Stomach smooth muscle (tissue), 2 donors: ENCODE data around the gene PIGZ.

Experiments used
- H3K27ac ChIP-seq: one replicate; pipeline ENCODE4 v1.7.0; 2013; ENCODE audit warnings: mild to moderate bottlenecking, low read length, inconsistent platforms
- H3K27me3 ChIP-seq, 2 donors: one replicate each; pipeline ENCODE4 v1.7.0; 2013; ENCODE audit warnings: low read length in 2 of 2; ENCODE audit not compliant: insufficient read depth in 2 of 2, control insufficient read depth in 1 of 2
- H3K36me3 ChIP-seq, 2 donors: one replicate each; pipeline ENCODE4 v1.7.0; 2013; ENCODE audit warnings: low read length in 2 of 2; ENCODE audit not compliant: control insufficient read depth in 2 of 2, insufficient read depth in 2 of 2
- H3K4me1 ChIP-seq: one replicate; pipeline ENCODE4 v1.7.0; 2013; ENCODE audit warnings: low read length; ENCODE audit not compliant: control insufficient read depth, insufficient read depth
- H3K4me3 ChIP-seq, 2 donors: one replicate each; pipeline ENCODE4 v1.7.0; 2013; ENCODE audit warnings: low read length in 2 of 2
- H3K9ac ChIP-seq, 2 donors: one replicate each; pipeline ENCODE4 v1.7.0; 2013; ENCODE audit warnings: low read length in 2 of 2, mild to moderate bottlenecking in 1 of 2
- H3K9me3 ChIP-seq, 2 donors: one replicate each; pipeline ENCODE4 v1.7.0; 2013; ENCODE audit warnings: low read length in 2 of 2; ENCODE audit not compliant: control insufficient read depth in 2 of 2
- donor health status: healthy.
- donor health status: Pancreatic carcinoma.

The PIGZ gene

DNA sequence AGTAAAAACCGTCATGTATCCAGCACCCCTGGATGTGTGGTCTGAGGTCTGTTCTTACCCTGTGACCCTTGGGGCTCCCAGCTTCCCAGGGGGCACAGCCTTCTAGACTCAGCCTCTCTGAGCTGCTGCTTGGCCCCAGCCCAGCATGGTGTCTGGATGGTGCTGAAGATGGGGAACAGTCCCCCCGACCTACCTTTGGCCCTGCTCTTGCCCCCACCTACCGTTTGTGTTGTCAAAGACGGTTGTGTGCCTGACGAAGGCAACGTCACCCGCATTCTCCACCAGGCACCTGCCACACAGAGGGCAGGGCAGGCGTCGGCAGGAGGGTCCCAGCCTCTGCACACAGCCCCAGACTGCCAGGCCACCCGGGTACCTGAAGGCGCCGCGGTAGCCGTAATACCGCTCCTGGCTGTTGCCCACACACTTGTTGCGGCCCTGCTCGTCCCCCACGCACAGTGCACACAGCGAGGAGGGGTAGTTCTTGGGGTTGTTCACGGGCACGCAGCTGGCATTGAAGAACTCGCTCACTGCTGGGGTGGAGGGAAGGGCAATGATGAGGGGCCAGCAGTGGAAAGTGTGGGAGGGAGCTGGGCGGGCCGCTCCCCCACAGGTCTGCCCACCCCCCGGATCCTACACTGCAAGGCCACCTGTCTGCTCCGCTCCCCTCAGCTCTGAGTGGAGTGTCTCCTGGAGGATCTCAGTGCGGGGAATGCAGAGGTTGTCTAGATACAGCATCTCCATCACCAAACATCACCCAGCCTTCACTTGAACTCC is 40.0 kb upstream of the PIGZ start:
- no peak overlapping the region for H3K9ac ChIP-seq
- no peak overlapping the region for H3K4me3 ChIP-seq
- no peak overlapping the region for H3K27ac ChIP-seq
- H3K9me3 ChIP-seq = no peaks in the 10 kb centered on the region
- peaks cover 6% of the 10 kb centered on the region for H3K4me1 ChIP-seq
- no peaks in the 10 kb centered on the region for H3K36me3 ChIP-seq
- no peaks in the 10 kb centered on the region for H3K27me3 ChIP-seq

DNA sequence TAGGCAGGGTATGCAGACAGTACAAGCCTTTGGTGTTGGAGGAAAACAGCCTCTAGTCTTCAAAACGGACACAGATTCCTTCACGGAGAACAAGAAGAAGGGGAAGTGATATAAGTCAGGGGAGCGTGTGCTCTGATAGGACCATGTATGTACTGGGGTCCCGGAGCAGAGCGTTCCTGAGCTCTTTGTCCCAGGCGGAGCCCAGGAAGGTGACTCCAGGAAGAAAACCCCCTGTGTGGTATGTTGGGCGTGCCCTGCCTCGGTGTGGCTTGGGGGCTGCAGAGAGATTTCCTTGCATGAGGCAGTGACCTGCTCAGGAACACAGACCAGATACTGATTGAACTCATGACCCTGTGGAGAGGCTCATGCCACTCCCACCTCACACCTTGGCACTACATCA is 39.3 kb upstream of the PIGZ start:
- Histone ChIP-seq H3K27ac (no peak overlapping the region), H3K4me3 (no peak overlapping the region), H3K27me3 (no peaks in the 10 kb centered on the region), H3K36me3 (no peaks in the 10 kb centered on the region), H3K9me3 (no peaks in the 10 kb centered on the region), H3K9ac (no peak overlapping the region), H3K4me1 (peaks cover 10% of the 10 kb centered on the region)

DNA sequence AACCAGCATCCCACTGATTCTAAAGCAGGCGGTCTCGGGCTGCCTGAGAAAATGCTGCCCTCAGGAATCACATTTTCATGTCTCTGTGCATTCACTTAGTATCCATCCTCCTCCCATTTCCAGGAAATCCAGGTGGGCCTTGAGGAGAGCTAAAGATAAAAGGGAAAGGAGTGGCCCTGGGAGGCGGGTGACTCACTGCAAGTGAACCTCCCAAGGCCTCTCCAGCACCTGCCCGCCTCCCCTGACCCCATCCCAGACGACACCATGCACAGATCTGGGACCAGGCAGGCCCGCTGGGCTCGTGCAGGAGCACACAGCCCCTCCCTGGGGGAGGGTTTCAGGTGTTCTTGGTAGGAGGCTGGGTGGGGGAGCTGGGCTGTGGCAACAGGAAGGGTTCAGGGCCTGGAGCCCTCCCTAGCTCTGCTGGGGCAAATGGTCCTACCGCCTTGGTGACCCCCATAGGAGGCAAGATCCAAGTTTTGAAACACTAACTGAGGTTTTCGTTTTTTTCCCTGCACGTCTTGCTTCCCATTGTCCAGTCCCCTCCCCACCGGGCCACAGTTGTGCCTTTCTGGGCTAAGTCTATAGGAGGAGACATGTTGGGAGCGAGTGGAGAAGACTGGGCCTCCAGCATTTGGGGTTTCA is 38.8 kb upstream of the PIGZ start:
- Histone ChIP-seq H3K36me3 (no peaks in the 10 kb centered on the region), H3K9me3 (no peaks in the 10 kb centered on the region), H3K27me3 (no peaks in the 10 kb centered on the region), H3K27ac (no peak overlapping the region), H3K4me3 (no peak overlapping the region), H3K9ac (no peak overlapping the region), H3K4me1 (peaks cover 12% of the 10 kb centered on the region)

DNA sequence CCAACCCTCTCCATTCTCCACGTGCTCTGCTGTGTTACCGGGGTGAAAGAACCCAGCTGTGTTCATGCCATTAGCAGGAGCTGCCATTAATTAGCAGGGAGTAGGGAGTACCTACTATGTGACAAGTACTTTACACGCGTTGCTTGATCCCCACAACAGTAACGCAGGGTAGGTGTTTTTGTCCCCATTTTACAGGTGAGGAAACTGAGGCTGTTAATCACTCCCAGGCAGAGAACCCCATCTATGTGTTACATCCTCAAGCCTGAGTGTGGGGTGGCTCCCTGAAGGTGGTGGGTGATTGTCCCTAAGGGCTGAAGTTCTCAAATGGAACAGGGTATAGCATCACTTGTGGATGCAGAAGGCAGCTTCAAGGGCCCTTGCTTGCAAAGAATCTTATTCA is 38.2 kb upstream of the PIGZ start:
- Histone ChIP-seq H3K4me3 (no peak overlapping the region), H3K9ac (no peak overlapping the region), H3K9me3 (no peaks in the 10 kb centered on the region), H3K27ac (no peak overlapping the region), H3K4me1 (peaks cover 16% of the 10 kb centered on the region), H3K27me3 (no peaks in the 10 kb centered on the region), H3K36me3 (no peaks in the 10 kb centered on the region)

DNA sequence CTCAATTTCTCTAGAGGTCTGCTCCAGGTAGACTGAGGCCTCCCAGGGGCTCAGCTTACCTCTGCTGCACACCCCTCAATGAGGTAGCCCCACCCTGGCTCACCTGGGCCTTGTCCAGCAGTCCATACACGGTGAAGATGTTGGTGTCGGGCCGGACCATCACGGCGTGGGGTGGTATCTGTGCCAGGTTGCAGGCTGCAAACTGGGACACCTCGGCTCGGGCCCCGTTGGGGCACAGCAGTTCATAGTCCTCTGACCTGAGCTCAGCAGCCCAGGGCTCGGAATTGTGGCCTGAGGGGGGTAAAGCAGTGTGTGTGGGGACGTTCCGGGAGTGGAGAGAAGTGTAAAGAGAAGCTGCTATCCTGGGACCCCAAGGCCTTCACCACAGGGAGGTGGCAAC is 37.8 kb upstream of the PIGZ start:
- Histone ChIP-seq H3K9me3 (no peaks in the 10 kb centered on the region), H3K4me1 (peaks cover 16% of the 10 kb centered on the region), H3K36me3 (no peaks in the 10 kb centered on the region), H3K27ac (no peak overlapping the region), H3K4me3 (no peak overlapping the region), H3K9ac (no peak overlapping the region), H3K27me3 (no peaks in the 10 kb centered on the region)

DNA sequence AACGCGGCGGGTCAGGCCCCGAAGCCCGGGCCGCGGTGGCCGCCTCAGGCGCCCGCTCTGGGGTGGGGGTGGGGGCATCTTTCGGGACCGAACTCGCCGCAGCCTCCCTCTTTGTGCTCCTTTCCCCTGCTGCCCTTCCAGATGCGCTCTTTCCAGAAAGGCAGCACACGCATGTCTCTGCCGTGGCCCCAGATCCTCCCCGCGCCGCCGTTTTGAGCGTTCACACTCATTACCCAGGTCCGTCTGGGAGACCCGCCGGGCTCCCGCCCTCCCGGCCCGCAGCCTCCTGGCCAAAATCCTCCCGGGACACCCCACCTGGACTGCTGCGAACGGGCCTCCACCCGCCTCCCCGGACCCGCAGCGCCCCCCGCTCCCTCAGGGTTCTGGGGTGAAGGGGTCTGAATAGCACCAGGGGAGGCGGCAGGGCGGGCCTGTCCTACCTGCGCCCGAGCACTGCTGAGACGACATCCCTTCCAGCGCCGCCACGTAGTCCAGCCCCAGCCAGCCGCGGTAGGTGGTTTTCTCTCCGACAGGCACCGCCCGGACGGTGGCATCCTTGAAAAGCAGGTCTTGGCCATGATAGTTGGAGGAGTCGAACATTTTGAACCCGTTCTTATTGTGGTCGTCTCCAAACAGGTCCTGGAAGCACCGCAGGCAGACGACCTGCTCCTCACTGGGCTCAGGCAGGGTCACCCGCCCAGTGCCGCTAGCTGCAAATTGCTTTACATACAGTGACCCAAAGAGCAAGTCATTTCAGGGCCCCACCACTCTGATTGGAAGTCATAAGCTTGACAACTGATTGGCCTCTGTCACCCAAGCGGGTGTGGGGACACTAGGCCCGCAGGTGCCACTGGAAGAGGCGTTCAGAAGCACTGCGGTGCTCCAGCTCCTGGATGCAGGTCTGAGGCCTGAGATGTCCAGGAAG is 35.1 kb upstream of the PIGZ start:
- peak overlapping the region; percentile 51 to 59 for H3K9ac ChIP-seq
- no peaks in the 10 kb centered on the region for H3K9me3 ChIP-seq
- H3K27ac ChIP-seq = no peak overlapping the region
- H3K4me1 ChIP-seq = peaks cover 16% of the 10 kb centered on the region
- H3K27me3 ChIP-seq = no peaks in the 10 kb centered on the region
- H3K36me3 ChIP-seq = no peaks in the 10 kb centered on the region
- H3K4me3 ChIP-seq = peak overlapping the region; percentile 53 to 70

DNA sequence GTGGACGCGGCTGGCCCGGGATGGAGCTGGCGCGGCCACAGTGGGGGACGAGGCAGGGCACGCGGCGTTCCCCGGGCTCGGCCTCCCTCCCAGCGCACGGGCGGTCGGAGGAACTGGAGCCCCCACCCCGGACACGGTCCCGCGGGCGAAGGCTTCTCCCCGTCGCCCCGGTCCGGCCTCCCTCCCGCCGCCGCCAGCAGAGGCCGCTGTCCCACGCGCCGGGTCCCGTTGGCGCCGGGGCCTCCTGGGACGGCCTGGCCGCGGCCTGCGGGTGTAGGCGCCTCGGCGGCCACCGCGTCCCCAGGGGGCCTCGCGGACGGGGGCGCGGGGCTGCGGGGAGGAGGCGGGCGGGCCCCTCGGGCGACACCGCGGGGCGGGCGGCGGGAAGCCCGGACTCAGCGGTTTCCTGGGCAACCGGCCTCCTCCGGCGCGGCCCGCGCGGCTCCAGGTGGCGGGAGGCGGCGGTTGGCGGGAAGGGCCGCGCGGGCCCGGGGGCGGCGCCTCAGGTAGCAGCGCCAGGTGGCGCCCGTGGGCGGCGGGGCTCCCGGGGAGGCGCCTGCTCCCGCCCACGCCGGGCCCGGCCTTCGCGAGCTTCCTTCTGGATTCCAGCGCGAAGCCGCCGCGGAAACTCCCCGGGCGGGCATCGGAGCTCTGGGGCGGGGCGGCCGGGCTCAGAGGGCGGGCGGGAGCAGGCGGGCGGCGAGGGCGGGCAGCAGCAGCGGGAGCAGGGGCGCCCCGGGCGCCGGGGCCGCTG is 34.2 kb upstream of the PIGZ start:
- H3K4me1 ChIP-seq = peaks cover 16% of the 10 kb centered on the region
- H3K36me3 ChIP-seq = no peaks in the 10 kb centered on the region
- H3K9me3 ChIP-seq = no peaks in the 10 kb centered on the region
- peak overlapping the region; percentile 31 for H3K27ac ChIP-seq
- H3K27me3 ChIP-seq = no peaks in the 10 kb centered on the region
- peak overlapping the region; percentile 55 to 82 for H3K9ac ChIP-seq
- peak overlapping the region; percentile 49 to 70 for H3K4me3 ChIP-seq

DNA sequence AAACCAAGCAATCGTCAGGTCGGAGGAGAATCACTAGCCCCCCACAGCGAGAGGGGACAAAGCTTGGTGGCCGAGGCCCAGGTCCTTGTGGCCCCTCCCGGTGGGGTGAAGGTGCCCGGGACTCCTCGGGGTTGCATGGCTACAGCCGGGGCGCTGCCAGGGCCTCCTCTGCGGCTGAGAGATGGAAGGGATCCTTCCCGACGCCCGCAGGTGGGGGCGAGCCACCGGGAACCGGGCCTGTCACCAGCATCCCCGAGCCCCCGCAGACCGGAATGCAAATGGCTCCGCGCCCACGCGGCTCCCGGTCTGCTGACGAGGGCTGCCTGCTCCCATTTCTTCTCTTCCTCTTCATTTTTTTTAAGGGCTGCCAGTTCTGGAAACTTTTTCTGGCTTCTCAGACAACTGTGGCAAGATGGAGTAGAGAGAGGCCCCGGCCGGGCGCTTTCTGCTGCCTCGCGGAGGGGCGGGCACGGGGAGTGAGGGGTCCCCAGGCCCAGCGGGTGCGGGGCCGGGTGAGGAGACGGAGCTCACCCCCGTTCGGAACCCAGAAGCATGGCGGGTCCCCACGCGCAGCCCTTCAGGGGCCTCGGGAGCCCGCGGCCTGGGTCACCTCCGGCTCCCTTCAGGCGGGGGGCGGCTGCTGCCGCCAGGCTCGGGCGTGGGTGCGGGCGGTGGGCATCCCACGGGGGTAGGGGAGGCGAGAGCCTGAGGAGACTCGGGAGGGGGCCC is 33.5 kb upstream of the PIGZ start:
- no peaks in the 10 kb centered on the region for H3K36me3 ChIP-seq

DNA sequence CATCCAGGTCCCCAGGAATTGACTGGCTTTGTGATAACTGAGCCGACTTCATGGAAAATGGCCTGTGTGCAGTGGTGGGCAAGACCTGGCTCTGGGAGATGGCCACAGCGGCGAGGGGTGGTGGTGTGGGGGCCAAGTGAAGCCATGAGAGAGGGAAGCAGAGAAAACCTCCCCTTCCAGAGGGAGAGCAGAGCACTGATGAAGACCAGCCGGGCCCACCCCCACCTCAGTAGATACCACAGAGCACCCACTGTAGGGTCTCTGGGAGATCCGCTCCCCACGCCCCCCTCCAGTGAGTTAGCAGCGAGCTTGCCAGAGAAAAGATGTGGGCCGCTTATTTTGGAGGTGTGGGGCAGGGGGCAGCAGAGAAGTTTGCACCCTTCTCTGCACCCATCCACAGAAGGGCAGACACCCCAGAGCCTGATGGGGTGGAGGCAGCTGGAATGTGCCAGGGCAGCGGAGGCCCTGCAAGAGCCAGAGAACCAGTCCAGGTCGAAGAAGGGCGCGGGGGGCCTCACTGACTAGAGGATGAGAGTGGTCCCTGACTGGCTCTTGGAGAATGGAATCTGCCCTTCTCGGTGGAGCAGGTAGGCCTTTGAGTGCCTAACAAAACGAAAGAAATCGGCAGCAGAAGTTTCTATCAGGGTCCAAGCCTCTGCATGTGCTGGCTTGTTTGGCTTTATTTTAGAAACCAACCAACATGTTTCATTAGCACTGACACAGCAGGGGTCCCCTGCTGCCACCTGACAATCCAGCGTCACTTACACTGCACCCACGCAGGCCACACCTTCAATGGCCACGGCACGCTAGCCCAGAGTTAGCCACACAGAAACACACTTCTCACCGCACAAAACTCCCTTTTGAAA is 32.7 kb upstream of the PIGZ start:
- H3K27me3 ChIP-seq = no peaks in the 10 kb centered on the region
- H3K9me3 ChIP-seq = no peaks in the 10 kb centered on the region
- H3K4me1 ChIP-seq = peaks cover 16% of the 10 kb centered on the region
- no peak overlapping the region for H3K27ac ChIP-seq
- no peaks in the 10 kb centered on the region for H3K36me3 ChIP-seq
- H3K4me3 ChIP-seq = no peak overlapping the region
- no peak overlapping the region for H3K9ac ChIP-seq

More for the DNA sequence above, 33.5 kb upstream of the PIGZ start:
- H3K27me3 ChIP-seq = no peaks in the 10 kb centered on the region
- peak overlapping the region; percentile 31 for H3K27ac ChIP-seq
- H3K4me3 ChIP-seq = peak overlapping the region; percentile 49 to 69
- H3K4me1 ChIP-seq = peaks cover 16% of the 10 kb centered on the region
- H3K9me3 ChIP-seq = no peaks in the 10 kb centered on the region
- peak overlapping the region; percentile 55 to 82 for H3K9ac ChIP-seq
